Measurements from ENCODE around the gene SLC2A1.

DNA sequence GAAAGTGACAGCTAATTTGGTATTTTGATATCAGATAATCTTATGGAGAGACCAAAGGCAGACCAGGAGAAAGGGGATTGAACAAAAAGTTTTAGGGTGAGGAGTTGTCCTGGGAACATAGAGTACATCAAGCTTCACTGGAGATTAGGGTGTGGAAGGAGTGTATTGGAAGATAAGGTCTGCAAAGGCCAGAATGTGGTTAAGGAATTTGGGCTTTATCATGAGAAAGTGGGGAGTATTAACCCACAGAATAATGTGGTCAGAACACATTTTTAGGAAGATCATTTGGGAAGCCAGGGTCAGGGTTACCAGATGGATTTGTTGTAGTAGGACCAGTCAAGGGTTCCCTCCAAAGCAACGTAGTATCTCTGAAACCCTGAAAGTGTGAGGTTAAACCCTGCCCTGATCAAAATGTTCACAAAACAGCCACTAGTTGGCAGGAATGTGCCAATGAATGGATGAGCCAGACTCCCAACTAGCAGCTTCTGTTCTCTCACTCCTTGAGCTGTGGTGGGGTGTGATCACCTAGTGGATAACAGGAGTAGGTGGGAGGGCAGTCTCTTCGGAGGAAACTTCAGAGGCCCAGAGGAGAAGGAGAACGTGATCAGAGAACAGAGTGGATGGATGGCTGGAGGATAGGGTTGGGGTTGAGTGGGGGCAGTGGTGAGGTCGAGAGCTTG, 35.8 kb downstream of the SLC2A1 start:
- TF ChIP-seq EZH2 (IDR thresholded peaks at IDR 0.05) (no peak), POLR2AphosphoS5 (IDR thresholded peaks at IDR 0.05; ENCODE audit: borderline replicate concordance, low read depth, low read length) (no peak)
